ENCODE measurements around the gene COX19. TPM values are rescaled to one million over a fixed set of nuclear protein-coding genes. Genes with fewer than 3 reads are reported as not detected.

COX19 gene
- total RNA-seq, 1 experiment from 2014 or later = 37.4 TPM

DNA sequence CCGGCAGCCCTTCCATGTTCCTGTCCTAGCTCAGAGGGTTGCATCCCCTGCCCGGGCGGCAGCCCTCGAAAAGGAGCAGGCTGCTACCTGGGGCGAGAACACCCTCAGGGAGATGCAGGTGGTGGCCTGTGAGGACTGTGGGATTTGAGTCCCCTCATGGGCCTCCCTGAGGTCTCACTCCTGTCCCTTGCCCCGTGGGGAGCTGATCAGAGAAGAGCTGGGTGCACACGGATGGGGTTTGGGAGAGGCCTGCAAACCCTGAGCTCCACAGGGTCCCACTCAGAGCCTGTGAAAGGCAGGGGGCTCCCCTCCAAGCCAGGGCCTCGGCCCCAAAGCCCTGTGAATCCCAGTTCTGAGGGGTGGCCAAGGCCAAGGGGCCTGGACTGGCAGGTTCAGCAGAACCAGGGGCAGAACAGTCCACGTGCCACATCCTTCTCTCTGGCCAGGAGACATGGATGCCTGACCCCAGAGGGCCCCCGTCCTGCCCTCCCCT, 7.2 kb upstream of the COX19 start:
- Mint-ChIP-seq H3K4me1 (ENCODE audit: low read depth, unreplicated experiment) (peaks cover 25% of the 10 kb centered on the region), H3K36me3 (ENCODE audit: insufficient read depth, unreplicated experiment) (peaks cover 24% of the 10 kb centered on the region), H3K4me3 (ENCODE audit: low read depth, unreplicated experiment) (no peak overlapping the region), H3K9me3 (ENCODE audit: low read depth, unreplicated experiment) (no peaks in the 10 kb centered on the region), H3K27me3 (ENCODE audit: unreplicated experiment) (no peaks in the 10 kb centered on the region), H3K27ac (ENCODE audit: unreplicated experiment) (no peak overlapping the region)
- CTCF ChIA-PET = interaction anchor here (1.1 kb wide), 1 partner anchor 83 kb away, joined by 3 read pairs; no protein-coding TSS in a partner anchor
- TF ChIP-seq, protein P1, sequence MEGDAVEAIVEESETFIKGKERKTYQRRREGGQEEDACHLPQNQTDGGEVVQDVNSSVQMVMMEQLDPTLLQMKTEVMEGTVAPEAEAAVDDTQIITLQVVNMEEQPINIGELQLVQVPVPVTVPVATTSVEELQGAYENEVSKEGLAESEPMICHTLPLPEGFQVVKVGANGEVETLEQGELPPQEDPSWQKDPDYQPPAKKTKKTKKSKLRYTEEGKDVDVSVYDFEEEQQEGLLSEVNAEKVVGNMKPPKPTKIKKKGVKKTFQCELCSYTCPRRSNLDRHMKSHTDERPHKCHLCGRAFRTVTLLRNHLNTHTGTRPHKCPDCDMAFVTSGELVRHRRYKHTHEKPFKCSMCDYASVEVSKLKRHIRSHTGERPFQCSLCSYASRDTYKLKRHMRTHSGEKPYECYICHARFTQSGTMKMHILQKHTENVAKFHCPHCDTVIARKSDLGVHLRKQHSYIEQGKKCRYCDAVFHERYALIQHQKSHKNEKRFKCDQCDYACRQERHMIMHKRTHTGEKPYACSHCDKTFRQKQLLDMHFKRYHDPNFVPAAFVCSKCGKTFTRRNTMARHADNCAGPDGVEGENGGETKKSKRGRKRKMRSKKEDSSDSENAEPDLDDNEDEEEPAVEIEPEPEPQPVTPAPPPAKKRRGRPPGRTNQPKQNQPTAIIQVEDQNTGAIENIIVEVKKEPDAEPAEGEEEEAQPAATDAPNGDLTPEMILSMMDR (IDR thresholded peaks at IDR 0.05; ENCODE audit: unreplicated experiment) = no peak
- no TSS peak for BruUV-seq (replicated peaks)
- intact Hi-C loops (cut with micrococcal nuclease; ENCODE audit: unreplicated experiment) = no loop called here
- no peak for DNase-seq

DNA sequence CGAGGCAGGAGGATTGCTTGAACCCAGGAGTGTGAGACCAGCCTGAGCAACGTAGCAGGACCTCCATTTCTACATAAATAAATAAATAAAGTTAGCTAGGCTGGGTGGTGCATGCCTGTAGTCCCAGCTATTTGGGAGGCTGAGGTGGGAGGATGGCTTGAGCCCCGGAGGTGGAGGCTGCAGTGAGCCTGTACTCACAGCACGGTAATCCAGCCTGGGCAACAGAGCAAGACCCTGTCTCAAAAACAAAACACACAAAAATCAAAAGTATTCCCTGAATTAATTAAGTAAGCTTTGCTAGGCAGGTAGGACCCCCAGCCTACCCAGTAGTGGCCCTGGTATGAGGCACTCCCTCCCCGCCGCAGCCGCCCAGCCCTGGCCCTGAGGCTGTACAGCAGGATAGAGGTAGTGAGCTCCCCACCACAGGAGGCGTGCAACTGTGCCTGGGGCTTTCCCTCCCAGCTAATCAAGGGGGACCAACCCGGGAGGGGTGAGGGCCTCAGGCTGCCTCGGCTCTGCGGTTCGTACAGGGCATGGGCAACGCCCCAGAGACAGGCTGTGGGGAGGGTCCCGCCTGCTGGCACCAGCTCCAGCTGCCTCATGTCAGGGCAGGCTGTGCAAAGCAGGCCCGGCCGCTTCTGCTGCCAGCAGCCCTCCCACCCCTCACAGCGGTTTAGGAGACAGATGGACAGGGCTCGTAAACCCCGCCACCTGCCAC, 6.6 kb upstream of the COX19 start:
- DNase-seq = no peak
- BruUV-seq (replicated peaks) = no TSS peak
- CTCF ChIA-PET = interaction anchor here (1.1 kb wide), 1 partner anchor 84 kb away, joined by 3 read pairs; no protein-coding TSS in a partner anchor
- TF ChIP-seq, protein P1 (IDR thresholded peaks at IDR 0.05; ENCODE audit: unreplicated experiment) = no peak
- H3K9me3 Mint-ChIP-seq (ENCODE audit: low read depth, unreplicated experiment) = no peaks in the 10 kb centered on the region
- no peak overlapping the region for H3K4me3 Mint-ChIP-seq (ENCODE audit: low read depth, unreplicated experiment)
- no peak overlapping the region for H3K27ac Mint-ChIP-seq (ENCODE audit: unreplicated experiment)
- peaks cover 26% of the 10 kb centered on the region for H3K36me3 Mint-ChIP-seq (ENCODE audit: insufficient read depth, unreplicated experiment)
- H3K27me3 Mint-ChIP-seq (ENCODE audit: unreplicated experiment) = no peaks in the 10 kb centered on the region
- intact Hi-C loops (cut with micrococcal nuclease; ENCODE audit: unreplicated experiment) = no loop called here
- peaks cover 31% of the 10 kb centered on the region for H3K4me1 Mint-ChIP-seq (ENCODE audit: low read depth, unreplicated experiment)

DNA sequence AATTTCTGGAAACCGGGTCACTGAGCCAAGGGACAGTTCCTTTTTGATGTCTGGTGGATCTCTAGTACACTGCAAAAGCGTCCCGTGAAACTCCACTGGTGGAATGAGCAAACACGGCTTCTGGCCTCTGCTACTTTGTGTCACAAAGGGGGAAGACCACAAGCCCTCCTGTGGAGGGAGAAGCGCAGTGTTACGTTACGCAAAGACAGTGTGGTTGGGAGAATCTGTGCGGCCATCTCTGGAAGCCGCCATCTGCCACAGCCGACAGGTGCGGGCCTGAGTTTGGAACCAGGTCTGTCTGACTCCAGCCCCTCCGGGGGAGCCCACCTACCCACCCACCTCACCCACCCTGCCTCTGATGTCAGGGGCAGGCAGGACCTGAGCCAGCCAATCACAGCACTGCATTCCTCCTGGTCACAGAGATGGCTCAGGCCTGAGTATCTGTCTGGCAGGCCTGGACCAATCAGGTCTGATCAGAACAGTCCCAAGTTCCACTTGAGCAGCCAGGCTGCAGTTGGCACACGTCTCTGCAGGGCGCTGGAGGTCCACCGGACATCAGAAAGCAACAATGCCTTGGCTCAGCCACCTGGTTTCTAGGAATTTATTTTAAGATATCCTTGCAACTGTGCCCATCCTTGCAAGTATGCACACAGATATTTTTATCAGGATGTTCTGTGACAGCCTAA, 4.7 kb upstream of the COX19 start:
- CTCF ChIA-PET = no interaction called here
- intact Hi-C loops (cut with micrococcal nuclease; ENCODE audit: unreplicated experiment) = no loop called here
- TF ChIP-seq, protein P1 (IDR thresholded peaks at IDR 0.05; ENCODE audit: unreplicated experiment) = no peak
- Mint-ChIP-seq H3K9me3 (ENCODE audit: low read depth, unreplicated experiment) (no peaks in the 10 kb centered on the region), H3K36me3 (ENCODE audit: insufficient read depth, unreplicated experiment) (peaks cover 34% of the 10 kb centered on the region), H3K27ac (ENCODE audit: unreplicated experiment) (no peak overlapping the region), H3K27me3 (ENCODE audit: unreplicated experiment) (no peaks in the 10 kb centered on the region), H3K4me3 (ENCODE audit: low read depth, unreplicated experiment) (no peak overlapping the region), H3K4me1 (ENCODE audit: low read depth, unreplicated experiment) (peaks cover 26% of the 10 kb centered on the region)
- no peak for DNase-seq
- no TSS peak for BruUV-seq (replicated peaks)

DNA sequence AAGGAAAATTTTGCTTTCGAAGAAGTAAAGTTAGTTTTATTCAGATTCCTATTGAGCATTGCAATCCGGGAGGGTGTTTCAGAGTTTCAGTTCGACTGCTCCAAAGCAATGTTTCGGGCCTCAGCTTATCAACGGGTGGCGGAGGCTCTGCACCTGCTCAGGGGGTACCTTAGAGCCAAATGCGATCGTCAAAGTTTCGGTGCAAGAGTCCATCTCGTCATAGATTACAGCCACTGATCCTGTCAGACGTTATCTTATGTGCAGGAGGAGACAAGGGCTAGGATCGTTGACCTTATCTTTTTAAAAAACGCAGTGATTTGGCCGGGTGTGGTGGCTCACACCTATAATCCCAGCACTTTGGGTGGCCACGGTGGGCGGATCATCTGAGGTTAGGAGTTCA, 3.8 kb upstream of the COX19 start:
- DNase-seq = no peak
- Mint-ChIP-seq H3K4me1 (ENCODE audit: low read depth, unreplicated experiment) (peaks cover 26% of the 10 kb centered on the region), H3K27ac (ENCODE audit: unreplicated experiment) (no peak overlapping the region), H3K4me3 (ENCODE audit: low read depth, unreplicated experiment) (no peak overlapping the region), H3K9me3 (ENCODE audit: low read depth, unreplicated experiment) (no peaks in the 10 kb centered on the region), H3K27me3 (ENCODE audit: unreplicated experiment) (no peaks in the 10 kb centered on the region), H3K36me3 (ENCODE audit: insufficient read depth, unreplicated experiment) (peaks cover 41% of the 10 kb centered on the region)
- BruUV-seq (replicated peaks) = no TSS peak
- intact Hi-C loops (cut with micrococcal nuclease; ENCODE audit: unreplicated experiment) = no loop called here
- CTCF ChIA-PET = interaction anchor here (2.5 kb wide), 1 partner anchor 14 kb away, joined by 21 read pairs; no protein-coding TSS in a partner anchor
- TF ChIP-seq, protein P1 (IDR thresholded peaks at IDR 0.05; ENCODE audit: unreplicated experiment) = no peak
